Renal pelvis (tissue), 4 donors: Measurements from ENCODE around the gene GABRB1. TPM values are rescaled to one million over a fixed set of nuclear protein-coding genes. Genes with fewer than 3 reads are reported as not detected.
A peak's percentile ranks its signal among the peaks of the same experiment; 100 is the strongest.

Experiments
- DNase-seq: peaks from one replicate; pipeline ENCODE4 v3.0.0-alpha.2; 2013
- polyA plus RNA-seq, 3 donors: library from polyadenylated mRNA; unstranded; fragments of 120-200 nt; gene quantifications; one replicate each; pipeline ENCODE4 v1.2.1, GENCODE V29; 2013; ENCODE audit not compliant: insufficient read length in 3 of 3

Gene GABRB1
- polyA plus RNA-seq, 3 donors = 0.27 to 1.2 (median 1.2) TPM

DNA sequence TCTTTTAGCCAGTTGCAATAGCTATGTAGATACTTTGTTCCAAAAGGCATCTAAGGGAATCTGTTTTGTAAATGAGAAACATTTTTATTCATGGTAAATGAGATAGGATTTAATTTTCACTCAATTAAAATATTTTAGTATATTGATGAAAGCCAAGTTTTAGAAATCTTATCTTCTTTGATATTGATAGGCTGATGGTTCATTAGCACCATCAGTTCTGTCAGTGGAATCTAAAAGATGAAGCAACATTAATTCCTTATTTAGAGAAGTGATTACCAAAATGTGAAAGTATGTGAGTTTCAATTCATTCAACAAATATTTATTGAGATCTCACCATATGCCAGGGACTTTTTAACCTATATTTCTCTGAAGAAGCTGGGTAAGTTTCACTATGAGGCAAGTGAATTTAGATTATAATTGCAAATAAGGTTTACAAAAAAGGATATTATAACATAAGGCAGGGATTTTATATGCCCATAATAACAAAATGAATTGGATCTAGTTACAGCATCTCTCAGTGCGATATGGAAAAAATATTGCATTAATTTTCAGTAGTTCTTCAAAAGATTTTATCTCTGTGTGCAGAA is 79.3 kb downstream of the GABRB1 start:
- DNase-seq = no peak

- DNase-seq = no peak
Observed at GRCh38 chr4:47118192-47118929, 87.0 kb downstream of the GABRB1 start.

GRCh38 chr4:47120783-47121182 is 89.4 kb downstream of the GABRB1 start:
- DNase-seq = no peak

- peak; percentile 71 for DNase-seq
Observed at GRCh38 chr4:47122592-47123291, 91.4 kb downstream of the GABRB1 start.

- DNase-seq = no peak
Observed at GRCh38 chr4:47128991-47129390, 97.6 kb downstream of the GABRB1 start.

- DNase-seq = no peak
Observed at GRCh38 chr4:47135210-47135609, 103.8 kb downstream of the GABRB1 start.

- no peak for DNase-seq
Observed at GRCh38 chr4:47143261-47143660, 111.9 kb downstream of the GABRB1 start.

DNA sequence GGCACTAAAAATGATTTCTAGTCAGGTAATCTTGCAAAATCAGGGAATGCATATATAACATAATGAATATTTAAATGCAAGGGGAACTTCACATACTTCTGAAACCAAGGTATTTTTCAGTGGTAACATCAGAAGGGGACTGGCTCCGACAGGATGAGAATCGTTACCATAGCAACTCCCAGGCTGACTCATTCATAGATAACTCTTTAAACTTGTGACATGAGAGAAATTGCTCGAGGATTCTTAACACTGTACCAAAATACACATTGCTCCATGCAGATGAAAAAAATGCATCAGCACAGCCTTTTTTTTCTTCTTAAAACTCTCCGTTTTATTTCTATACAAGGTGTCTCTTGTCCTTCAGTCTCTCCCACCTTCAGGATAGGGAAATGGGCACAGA is 114.3 kb downstream of the GABRB1 start:
- no peak for DNase-seq

- no peak for DNase-seq
Observed at GRCh38 chr4:47154816-47155370, 123.5 kb downstream of the GABRB1 start.

DNA sequence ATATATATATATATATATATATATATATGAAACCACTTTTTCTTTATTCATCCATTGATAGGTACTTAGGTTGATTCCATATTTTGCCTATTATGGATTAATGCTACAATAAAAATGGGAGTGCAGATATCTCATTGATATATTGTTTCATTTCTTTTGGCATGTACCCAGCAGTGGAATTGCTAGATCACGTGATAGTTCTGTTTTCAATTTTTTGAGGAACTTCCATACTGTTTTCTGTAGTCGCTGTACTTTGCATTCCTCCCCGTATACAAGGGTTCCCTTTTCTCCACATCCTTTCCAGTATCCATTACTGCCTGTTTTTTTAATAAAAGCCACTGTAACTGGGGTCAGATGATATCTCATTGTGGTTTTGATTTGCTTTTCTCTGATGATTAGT is 124.6 kb downstream of the GABRB1 start:
- DNase-seq = no peak

- no peak for DNase-seq
Observed at GRCh38 chr4:47160095-47160494, 128.7 kb downstream of the GABRB1 start.

GRCh38 chr4:47167081-47168035 is 136.0 kb downstream of the GABRB1 start:
- DNase-seq = no peak

DNA sequence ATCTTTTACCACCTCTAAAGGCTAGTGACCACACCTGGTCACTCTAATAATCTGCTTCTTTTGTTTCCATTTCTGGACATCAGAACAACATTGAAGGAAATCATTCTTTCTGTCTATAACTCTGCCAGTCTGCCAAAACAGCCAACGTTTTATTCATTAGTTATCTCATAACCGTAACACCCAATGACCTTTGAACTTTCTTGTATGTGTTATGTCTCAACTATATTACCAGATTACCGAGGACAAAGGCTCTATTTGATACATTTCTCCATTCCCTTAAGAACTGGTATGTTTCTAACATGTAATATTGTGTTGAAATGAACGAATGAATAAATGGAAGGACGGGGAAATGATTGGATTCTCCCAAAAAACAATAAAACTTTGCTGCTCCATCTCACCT is 152.7 kb downstream of the GABRB1 start:
- no peak for DNase-seq

DNA sequence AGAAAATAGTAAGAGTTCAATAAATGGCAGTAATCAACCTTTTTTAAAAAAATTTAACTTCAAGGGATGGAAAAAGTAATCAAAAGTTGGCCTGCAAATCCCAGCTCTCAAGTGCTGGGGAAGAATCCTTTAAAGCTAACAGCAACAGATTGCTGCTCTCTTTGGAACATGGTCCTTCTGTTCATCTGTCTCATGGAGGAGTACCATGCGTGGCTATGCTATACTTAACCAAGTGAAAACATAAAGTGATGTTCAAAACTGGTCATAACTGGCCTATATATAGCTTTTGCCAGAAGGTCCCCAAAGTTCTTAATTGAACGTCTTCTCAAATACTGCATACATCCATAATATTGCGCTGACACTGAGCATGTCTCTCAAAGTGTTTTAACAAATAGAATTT is 154.4 kb downstream of the GABRB1 start:
- DNase-seq = no peak

DNA sequence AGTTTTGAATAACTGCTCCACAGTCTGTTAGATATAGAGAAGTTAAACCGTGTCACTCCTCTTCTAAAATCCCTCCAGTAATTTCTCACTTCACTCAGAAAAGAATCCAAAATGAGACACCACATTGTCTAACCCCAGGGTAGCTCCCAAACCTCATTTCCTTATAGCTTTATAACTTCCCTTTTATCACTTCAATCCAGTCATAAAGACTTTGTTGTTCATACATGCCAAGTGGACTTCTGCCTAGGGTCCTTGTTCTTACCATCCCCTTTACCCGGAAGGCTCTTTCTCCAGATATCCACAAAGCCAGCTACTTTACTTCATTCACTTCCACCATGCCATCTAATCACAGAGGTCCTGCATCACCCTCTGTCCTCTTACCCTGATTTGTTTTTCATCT is 156.2 kb downstream of the GABRB1 start:
- DNase-seq = no peak

GRCh38 chr4:47193179-47193578 is 161.8 kb downstream of the GABRB1 start:
- no peak for DNase-seq

DNA sequence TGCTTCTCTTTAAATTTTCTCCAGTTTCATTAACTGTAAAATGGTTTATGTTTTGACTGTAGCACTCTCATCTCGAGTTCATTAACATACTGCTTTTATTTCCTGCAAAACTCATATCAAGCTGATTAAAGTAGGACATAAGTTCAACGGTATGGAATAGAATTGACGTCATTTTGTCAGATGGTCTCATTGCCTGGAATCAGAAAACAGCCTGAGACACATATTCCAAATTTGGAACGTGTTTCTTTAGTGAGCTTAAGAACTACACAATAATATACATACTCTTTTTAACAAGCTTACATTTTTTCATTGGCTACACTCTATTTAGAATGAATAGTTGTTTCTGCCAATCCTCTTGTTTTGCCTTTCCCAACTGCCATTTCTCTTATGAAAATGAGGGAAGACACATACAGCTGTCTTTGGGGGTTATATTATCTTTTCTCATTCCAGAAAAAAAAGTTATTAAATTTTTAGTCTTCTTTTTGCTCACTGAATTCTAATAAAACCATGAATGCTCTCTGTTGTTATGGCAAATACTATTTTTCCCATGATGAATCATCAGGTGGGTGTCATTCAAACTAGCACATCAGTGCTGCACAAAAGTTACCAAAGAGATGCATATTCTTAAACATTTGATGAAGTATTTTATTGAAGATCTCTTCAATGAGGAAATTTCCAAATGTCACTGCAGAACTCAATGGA is 162.8 kb downstream of the GABRB1 start:
- no peak for DNase-seq

DNA sequence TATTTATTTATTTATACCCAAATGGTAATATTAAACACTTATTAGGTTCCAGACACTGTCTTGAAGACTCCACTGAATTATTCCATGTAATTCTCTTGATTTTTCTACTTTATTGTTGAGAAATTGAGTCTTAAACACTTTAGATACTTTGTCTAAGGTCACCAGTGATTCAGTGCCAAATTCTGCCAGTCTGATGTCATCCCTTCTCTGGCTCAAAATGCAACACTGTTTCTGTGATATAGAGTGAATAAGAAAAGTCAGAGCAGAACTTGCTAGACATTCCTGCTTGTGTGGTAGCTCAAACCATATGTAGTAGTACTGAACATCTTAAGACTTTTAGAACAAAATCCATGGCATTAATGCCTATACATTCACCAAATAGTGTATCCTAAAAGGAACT is 164.3 kb downstream of the GABRB1 start:
- DNase-seq = no peak

GRCh38 chr4:47198791-47199190 is 167.4 kb downstream of the GABRB1 start:
- no peak for DNase-seq

GRCh38 chr4:47203593-47203992 is 172.2 kb downstream of the GABRB1 start:
- no peak for DNase-seq

GRCh38 chr4:47207555-47207954 is 176.2 kb downstream of the GABRB1 start:
- DNase-seq = no peak
